HEK293 (cell line): Measurements from ENCODE around the gene MCM7.

Experiments used
- GLIS2 ChIP-seq: fragments of 450-650 bp; formaldehyde crosslinking; IDR thresholded peaks from 2 replicates; pipeline ENCODE4 v1.5.1; 2016; ENCODE audit warnings: missing biosample characterization, missing genetic modification characterization
- KLF9 ChIP-seq: fragments of 450-650 bp; formaldehyde crosslinking; IDR thresholded peaks from 2 replicates; pipeline ENCODE4 v1.5.1; 2016; ENCODE audit warnings: missing biosample characterization, missing genetic modification characterization, low read depth
- PRDM4 ChIP-seq: fragments of 450-650 bp; formaldehyde crosslinking; IDR thresholded peaks from 2 replicates; pipeline ENCODE4 v1.5.1; 2017; ENCODE audit warnings: missing biosample characterization, missing genetic modification characterization
- SCRT2 ChIP-seq: fragments of 450-650 bp; formaldehyde crosslinking; IDR thresholded peaks from 2 replicates; pipeline ENCODE4 v1.5.1; 2016; ENCODE audit warnings: missing biosample characterization, missing genetic modification characterization
- SETDB1 ChIP-seq: IDR thresholded peaks from one replicate; pipeline ENCODE4 v1.6.1; 2017; ENCODE audit warnings: mild to moderate bottlenecking, low read length, moderate library complexity, mixed read lengths; ENCODE audit not compliant: insufficient read length
- ZBTB1 ChIP-seq: fragments of 450-650 bp; formaldehyde crosslinking; IDR thresholded peaks from 2 replicates; pipeline ENCODE4 v1.5.1; 2016; ENCODE audit warnings: missing biosample characterization, missing genetic modification characterization
- ZBTB17 ChIP-seq: fragments of 450-650 bp; formaldehyde crosslinking; IDR thresholded peaks from 2 replicates; pipeline ENCODE4 v1.5.1; 2016; ENCODE audit warnings: missing biosample characterization, missing genetic modification characterization
- ZBTB7A ChIP-seq: fragments of 450-650 bp; formaldehyde crosslinking; IDR thresholded peaks from 2 replicates; pipeline ENCODE4 v1.5.1; 2016; ENCODE audit warnings: low read depth, missing biosample characterization, missing genetic modification characterization
- ZBTB8A ChIP-seq: fragments of 450-650 bp; formaldehyde crosslinking; IDR thresholded peaks from 2 replicates; pipeline ENCODE4 v1.5.1; 2016; ENCODE audit warnings: missing biosample characterization, missing genetic modification characterization
- ZFP41 ChIP-seq: fragments of 450-650 bp; formaldehyde crosslinking; IDR thresholded peaks from 2 replicates; pipeline ENCODE4 v1.5.1; 2016; ENCODE audit warnings: missing biosample characterization, missing genetic modification characterization, borderline replicate concordance
- ZNF10 ChIP-seq: fragments of 450-650 bp; formaldehyde crosslinking; IDR thresholded peaks from 2 replicates; pipeline ENCODE4 v1.5.1; 2017; ENCODE audit warnings: missing biosample characterization, missing genetic modification characterization
- ZNF121 ChIP-seq: fragments of 450-650 bp; formaldehyde crosslinking; IDR thresholded peaks from 2 replicates; pipeline ENCODE4 v1.5.1; 2016; ENCODE audit warnings: missing biosample characterization, missing genetic modification characterization
- ZNF157 ChIP-seq: fragments of 450-650 bp; formaldehyde crosslinking; IDR thresholded peaks from 2 replicates; pipeline ENCODE4 v1.5.1; 2016; ENCODE audit warnings: missing biosample characterization, missing genetic modification characterization
- ZNF184 ChIP-seq: fragments of 450-650 bp; IDR thresholded peaks from 2 replicates; pipeline ENCODE4 v1.5.1; 2018; ENCODE audit warnings: missing biosample characterization, mild to moderate bottlenecking, missing genetic modification characterization
- ZNF19 ChIP-seq: fragments of 450-650 bp; formaldehyde crosslinking; IDR thresholded peaks from 2 replicates; pipeline ENCODE4; 2016; ENCODE audit warnings: missing biosample characterization, missing genetic modification characterization, low read depth
- ZNF2 ChIP-seq: fragments of 450-650 bp; formaldehyde crosslinking; IDR thresholded peaks from 2 replicates; pipeline ENCODE4 v1.5.1; 2016; ENCODE audit warnings: missing biosample characterization, missing genetic modification characterization
- ZNF311 ChIP-seq: fragments of 450-650 bp; formaldehyde crosslinking; IDR thresholded peaks from 2 replicates; pipeline ENCODE4 v1.5.1; 2017; ENCODE audit warnings: missing biosample characterization, missing genetic modification characterization, borderline replicate concordance
- ZNF341 ChIP-seq: fragments of 450-650 bp; formaldehyde crosslinking; IDR thresholded peaks from 2 replicates; pipeline ENCODE4; 2016; ENCODE audit warnings: low read depth, missing biosample characterization, missing genetic modification characterization
- ZNF544 ChIP-seq: fragments of 450-650 bp; formaldehyde crosslinking; IDR thresholded peaks from 2 replicates; pipeline ENCODE4 v1.5.0; 2017; ENCODE audit warnings: missing biosample characterization, missing genetic modification characterization
- ZNF629 ChIP-seq: fragments of 450-650 bp; formaldehyde crosslinking; IDR thresholded peaks from 2 replicates; pipeline ENCODE4 v1.5.1; 2017; ENCODE audit warnings: missing biosample characterization, missing genetic modification characterization
- ZNF654 ChIP-seq: fragments of 450-650 bp; formaldehyde crosslinking; IDR thresholded peaks from 2 replicates; pipeline ENCODE4 v1.5.1; 2016; ENCODE audit warnings: low read depth, missing biosample characterization, missing genetic modification characterization
- ZNF660 ChIP-seq: fragments of 450-650 bp; IDR thresholded peaks from 2 replicates; pipeline ENCODE4 v1.5.1; 2018; ENCODE audit warnings: missing biosample characterization, mild to moderate bottlenecking, missing genetic modification characterization
- ZNF664 ChIP-seq: fragments of 450-650 bp; formaldehyde crosslinking; IDR thresholded peaks from 2 replicates; pipeline ENCODE4 v1.5.1; 2016; ENCODE audit warnings: missing biosample characterization, missing genetic modification characterization
- ZNF677 ChIP-seq: fragments of 450-650 bp; IDR thresholded peaks from 2 replicates; pipeline ENCODE4 v1.5.0; 2018; ENCODE audit warnings: missing biosample characterization, mild to moderate bottlenecking, missing genetic modification characterization, moderate library complexity
- ZNF777 ChIP-seq: fragments of 450-650 bp; formaldehyde crosslinking; IDR thresholded peaks from 2 replicates; pipeline ENCODE4 v1.5.1; 2017; ENCODE audit warnings: missing biosample characterization, missing genetic modification characterization, borderline replicate concordance
- TF ChIP-seq, protein P1 (sequence below): fragments of 450-650 bp; formaldehyde crosslinking; IDR thresholded peaks from 2 replicates; pipeline ENCODE4 v1.5.1; 2016; ENCODE audit warnings: missing biosample characterization, missing genetic modification characterization, borderline replicate concordance
- TF ChIP-seq, protein P2 (sequence below): fragments of 450-650 bp; formaldehyde crosslinking; IDR thresholded peaks from 2 replicates; pipeline ENCODE4 v1.5.1; 2016; ENCODE audit warnings: missing biosample characterization, missing genetic modification characterization
- TF ChIP-seq, protein P3 (sequence below): fragments of 450-650 bp; formaldehyde crosslinking; IDR thresholded peaks from 2 replicates; pipeline ENCODE4 v1.5.1; 2016; ENCODE audit warnings: missing biosample characterization, missing genetic modification characterization

MCM7 gene

GRCh38 chr7:100119072-100119969 is 18.1 kb upstream of the MCM7 start, which contains the start of the genes CNPY4 and TAF6 (continued):
- peak; percentile 82 for TF ChIP-seq ZNF660 (tag by site-specific recombination)
- no peak for TF ChIP-seq ZNF677
- TF ChIP-seq SCRT2 = no peak
- no peak for TF ChIP-seq ZFP41
- no peak; the same call in 1 of the 2 replicates for TF ChIP-seq PRDM4
- TF ChIP-seq ZNF341 (tag by site-specific recombination) = 0 out of 2 replicates have a peak, but pooled peaks have one; percentile 18
- TF ChIP-seq ZNF10 = no peak
- TF ChIP-seq, protein P1, sequence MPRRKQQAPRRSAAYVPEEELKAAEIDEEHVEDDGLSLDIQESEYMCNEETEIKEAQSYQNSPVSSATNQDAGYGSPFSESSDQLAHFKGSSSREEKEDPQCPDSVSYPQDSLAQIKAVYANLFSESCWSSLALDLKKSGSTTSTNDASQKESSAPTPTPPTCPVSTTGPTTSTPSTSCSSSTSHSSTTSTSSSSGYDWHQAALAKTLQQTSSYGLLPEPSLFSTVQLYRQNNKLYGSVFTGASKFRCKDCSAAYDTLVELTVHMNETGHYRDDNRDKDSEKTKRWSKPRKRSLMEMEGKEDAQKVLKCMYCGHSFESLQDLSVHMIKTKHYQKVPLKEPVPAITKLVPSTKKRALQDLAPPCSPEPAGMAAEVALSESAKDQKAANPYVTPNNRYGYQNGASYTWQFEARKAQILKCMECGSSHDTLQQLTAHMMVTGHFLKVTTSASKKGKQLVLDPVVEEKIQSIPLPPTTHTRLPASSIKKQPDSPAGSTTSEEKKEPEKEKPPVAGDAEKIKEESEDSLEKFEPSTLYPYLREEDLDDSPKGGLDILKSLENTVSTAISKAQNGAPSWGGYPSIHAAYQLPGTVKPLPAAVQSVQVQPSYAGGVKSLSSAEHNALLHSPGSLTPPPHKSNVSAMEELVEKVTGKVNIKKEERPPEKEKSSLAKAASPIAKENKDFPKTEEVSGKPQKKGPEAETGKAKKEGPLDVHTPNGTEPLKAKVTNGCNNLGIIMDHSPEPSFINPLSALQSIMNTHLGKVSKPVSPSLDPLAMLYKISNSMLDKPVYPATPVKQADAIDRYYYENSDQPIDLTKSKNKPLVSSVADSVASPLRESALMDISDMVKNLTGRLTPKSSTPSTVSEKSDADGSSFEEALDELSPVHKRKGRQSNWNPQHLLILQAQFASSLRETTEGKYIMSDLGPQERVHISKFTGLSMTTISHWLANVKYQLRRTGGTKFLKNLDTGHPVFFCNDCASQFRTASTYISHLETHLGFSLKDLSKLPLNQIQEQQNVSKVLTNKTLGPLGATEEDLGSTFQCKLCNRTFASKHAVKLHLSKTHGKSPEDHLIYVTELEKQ = no peak
- peak; percentile 91 for TF ChIP-seq ZBTB7A (tag by site-specific recombination)
- TF ChIP-seq ZBTB8A = 0 out of 2 replicates have a peak, but pooled peaks have one; percentile 9
- TF ChIP-seq ZNF184 = no peak
- peak; percentile 93 for TF ChIP-seq KLF9 (tag by site-specific recombination)
- TF ChIP-seq, protein P2, sequence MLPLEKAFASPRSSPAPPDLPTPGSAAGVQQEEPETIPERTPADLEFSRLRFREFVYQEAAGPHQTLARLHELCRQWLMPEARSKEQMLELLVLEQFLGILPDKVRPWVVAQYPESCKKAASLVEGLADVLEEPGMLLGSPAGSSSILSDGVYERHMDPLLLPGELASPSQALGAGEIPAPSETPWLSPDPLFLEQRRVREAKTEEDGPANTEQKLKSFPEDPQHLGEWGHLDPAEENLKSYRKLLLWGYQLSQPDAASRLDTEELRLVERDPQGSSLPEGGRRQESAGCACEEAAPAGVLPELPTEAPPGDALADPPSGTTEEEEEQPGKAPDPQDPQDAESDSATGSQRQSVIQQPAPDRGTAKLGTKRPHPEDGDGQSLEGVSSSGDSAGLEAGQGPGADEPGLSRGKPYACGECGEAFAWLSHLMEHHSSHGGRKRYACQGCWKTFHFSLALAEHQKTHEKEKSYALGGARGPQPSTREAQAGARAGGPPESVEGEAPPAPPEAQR (tag by site-specific recombination) = no peak
- no peak for TF ChIP-seq ZNF19
- peak; percentile 85 for TF ChIP-seq ZNF2 (tag by site-specific recombination)
- peak; percentile 24; the same call in 1 of the 2 replicates for TF ChIP-seq ZNF121 (tag by site-specific recombination)
- no peak for TF ChIP-seq ZNF157 (tag by site-specific recombination)
- TF ChIP-seq, protein P3, sequence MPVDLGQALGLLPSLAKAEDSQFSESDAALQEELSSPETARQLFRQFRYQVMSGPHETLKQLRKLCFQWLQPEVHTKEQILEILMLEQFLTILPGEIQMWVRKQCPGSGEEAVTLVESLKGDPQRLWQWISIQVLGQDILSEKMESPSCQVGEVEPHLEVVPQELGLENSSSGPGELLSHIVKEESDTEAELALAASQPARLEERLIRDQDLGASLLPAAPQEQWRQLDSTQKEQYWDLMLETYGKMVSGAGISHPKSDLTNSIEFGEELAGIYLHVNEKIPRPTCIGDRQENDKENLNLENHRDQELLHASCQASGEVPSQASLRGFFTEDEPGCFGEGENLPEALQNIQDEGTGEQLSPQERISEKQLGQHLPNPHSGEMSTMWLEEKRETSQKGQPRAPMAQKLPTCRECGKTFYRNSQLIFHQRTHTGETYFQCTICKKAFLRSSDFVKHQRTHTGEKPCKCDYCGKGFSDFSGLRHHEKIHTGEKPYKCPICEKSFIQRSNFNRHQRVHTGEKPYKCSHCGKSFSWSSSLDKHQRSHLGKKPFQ (tag by site-specific recombination) = 0 out of 2 replicates have a peak, but pooled peaks have one; percentile 16
- TF ChIP-seq GLIS2 (tag by site-specific recombination) = peak; percentile 68
- no peak for TF ChIP-seq SETDB1
- peak; percentile 58 for TF ChIP-seq ZNF629 (tag by site-specific recombination)
- no peak for TF ChIP-seq ZNF664 (tag by site-specific recombination)
- TF ChIP-seq ZNF654 (tag by site-specific recombination) = no peak
- TF ChIP-seq ZBTB1 (tag by site-specific recombination) = no peak
- TF ChIP-seq ZNF777 (tag by site-specific recombination) = peak; percentile 31; the same call in 1 of the 2 replicates
- peak; percentile 56; the same call in 1 of the 2 replicates for TF ChIP-seq ZBTB17 (tag by site-specific recombination)
- no peak for TF ChIP-seq ZNF544 (tag by site-specific recombination)
- TF ChIP-seq ZNF311 (tag by site-specific recombination) = no peak
